Measurements from ENCODE around the gene SLC18A2. TPM values are rescaled to one million over a fixed set of nuclear protein-coding genes. Genes with fewer than 3 reads are reported as not detected.

The SLC18A2 gene
- total and polyA plus RNA-seq, 2 donors (not counting 3 experiments of a cell fraction or from before 2014, with no cell fraction given) = not detected

- H3K79me2 ChIP-seq (ENCODE audit: control insufficient read depth, insufficient read depth, low read length) = no peaks in the 10 kb centered on the region
- no peak overlapping the region for H2AFZ ChIP-seq (ENCODE audit: low read depth, low read length)
- no peak overlapping the region for H3K27ac ChIP-seq (ENCODE audit: insufficient read depth, low read depth, low read length)
- H3K9me3 ChIP-seq (replicated peaks; ENCODE audit: control insufficient read depth, insufficient read depth, low read length) = no peaks in the 10 kb centered on the region
- DNase-seq (ENCODE audit: low read depth, low spot score) (no peak), FAIRE-seq (no peak)
- no peaks in the 10 kb centered on the region for H3K36me3 ChIP-seq (ENCODE audit: control insufficient read depth in 2 of 2, extremely low read depth in 1 of 2, insufficient read depth in 2 of 2, low read length in 2 of 2)
- no peaks in the 10 kb centered on the region for H4K20me1 ChIP-seq (replicated peaks; ENCODE audit: control insufficient read depth, extremely low read depth, insufficient read depth, low read length)
- H3K4me2 ChIP-seq (ENCODE audit: insufficient read depth, low read length) = no peak overlapping the region
- no peaks in the 10 kb centered on the region for H3K27me3 ChIP-seq (ENCODE audit: control insufficient read depth in 2 of 2, insufficient read depth in 2 of 2, low read length in 2 of 2)
- ChIA-PET CTCF (no interaction called here), POLR2A (no interaction called here)
- intact Hi-C loops (cut with micrococcal nuclease) = no loop called here
- H3K9ac ChIP-seq (replicated peaks; ENCODE audit: extremely low read depth, insufficient read depth, low read length) = no peak overlapping the region
- no peaks in the 10 kb centered on the region for H3K4me1 ChIP-seq (ENCODE audit: control insufficient read depth, extremely low read depth, insufficient read depth, low read length)
- no TSS peak for BruUV-seq (replicated peaks)
- dilution Hi-C loops (cut with MboI; ENCODE audit: extremely low pct_ligation_motif_present, low sequenced_read_pairs) = no loop called here
- no peak overlapping the region for H3K4me3 ChIP-seq (replicated peaks in 1 of 3; ENCODE audit: insufficient read depth in 1 of 3, low read depth in 1 of 3, low read length in 3 of 3)
- TF ChIP-seq MAX (IDR thresholded peaks at IDR 0.05; ENCODE audit: insufficient read depth, insufficient read length) (no peak), EZH2 (IDR thresholded peaks at IDR 0.05; ENCODE audit: borderline replicate concordance, low read depth, low read length, severe bottlenecking) (no peak), POLR2A (IDR thresholded peaks at IDR 0.05; ENCODE audit: low read depth, low read length) (no peak), GATA2 (IDR thresholded peaks at IDR 0.05; ENCODE audit: insufficient read depth, insufficient read length, low read depth, low read length) (no peak), FOS (IDR thresholded peaks at IDR 0.05; ENCODE audit: borderline replicate concordance, insufficient read depth, low read length) (no peak), MYC (IDR thresholded peaks at IDR 0.05; ENCODE audit: low read depth, low read length) (no peak), CTCF (IDR thresholded peaks at IDR 0.05; ENCODE audit: extremely low read depth in 1 of 2, insufficient read depth in 1 of 2, low read depth in 1 of 2, low read length in 2 of 2) (no peak), POLR2AphosphoS5 (IDR thresholded peaks at IDR 0.05; ENCODE audit: insufficient read depth, low read depth, low read length) (no peak), JUN (IDR thresholded peaks at IDR 0.05; ENCODE audit: borderline replicate concordance, insufficient read depth, insufficient read length, low read depth) (no peak)
- no peaks in the 10 kb centered on the region for H3K9me1 ChIP-seq (replicated peaks; ENCODE audit: control insufficient read depth, extremely low read depth, insufficient read depth, low read length)
These were observed 14.1 kb downstream of the SLC18A2 start for GRCh38 chr10:117254774-117255735.

Measured in endothelial cell of umbilical vein (primary cell).